Activated T-cell treated with anti-CD3 and anti-CD28 coated beads, Interleukin-2, amount 50 U/mL, for 4 hours (primary cell): ENCODE results near the gene ADAMTS5. TPM values are rescaled to one million over a fixed set of nuclear protein-coding genes. Genes with fewer than 3 reads are reported as not detected.

Experiments
- ATAC-seq, 2 donors: fragments of 200-7000 bp; cut with Tn5 transposase; one replicate each; pipeline ENCODE4 v1.10.0; 2021
- DNase-seq: peaks from one replicate; pipeline ENCODE4 v3.0.0-alpha.2; 2020
- H3K27me3 Mint-ChIP-seq: one replicate; pipeline ENCODE4 v1.8.0; 2021; ENCODE audit warnings: low read depth, mixed read lengths
- H3K36me3 Mint-ChIP-seq: one replicate; pipeline ENCODE4 v1.8.0; 2022; ENCODE audit warnings: mixed read lengths; ENCODE audit not compliant: insufficient read depth
- H3K4me1 Mint-ChIP-seq: one replicate; pipeline ENCODE4 v1.8.0; 2021; ENCODE audit warnings: low read depth, mixed read lengths
- H3K4me3 Mint-ChIP-seq: one replicate; pipeline ENCODE4 v1.8.0; 2021; ENCODE audit warnings: mild to moderate bottlenecking, moderate library complexity, mixed read lengths
- H3K9me3 Mint-ChIP-seq: one replicate; pipeline ENCODE4 v1.8.0; 2021; ENCODE audit warnings: mixed read lengths
- total RNA-seq, 3 donors: library from RNA; stranded (reverse); gene quantifications; one replicate each; pipeline ENCODE4 v1.2.1, GENCODE V29; 2021

Gene ADAMTS5
- total RNA-seq, result not detected

- no peaks in the 10 kb centered on the region for H3K36me3 Mint-ChIP-seq
- H3K4me3 Mint-ChIP-seq, result no peak within 1 kb of the TSS
- H3K27me3 Mint-ChIP-seq, result peaks cover 38% of the 10 kb centered on the region
- ATAC-seq (no peak), DNase-seq (no peak)
- no peaks in the 10 kb centered on the region for H3K4me1 Mint-ChIP-seq
- no peaks in the 10 kb centered on the region for H3K9me3 Mint-ChIP-seq
Observed at GRCh38 chr21:26967062-26967913, at the start of gene ADAMTS5. TSS of gene ADAMTS5 (minus strand) at chr21:26967088. CDS start at chr21:26966391, 697 bp downstream.

GRCh38 chr21:27001526-27001925, 34.6 kb upstream of the ADAMTS5 start:
- Mint-ChIP-seq H3K27me3 (no peaks in the 10 kb centered on the region), H3K36me3 (no peaks in the 10 kb centered on the region), H3K4me3 (no peak overlapping the region), H3K9me3 (peaks cover 5% of the 10 kb centered on the region), H3K4me1 (no peaks in the 10 kb centered on the region)
- ATAC-seq, result no peak
- no peak for DNase-seq

GRCh38 chr21:26983576-26983975, 16.7 kb upstream of the ADAMTS5 start:
- Mint-ChIP-seq H3K36me3 (no peaks in the 10 kb centered on the region), H3K4me3 (no peak overlapping the region), H3K4me1 (no peaks in the 10 kb centered on the region), H3K27me3 (no peaks in the 10 kb centered on the region), H3K9me3 (peaks cover 12% of the 10 kb centered on the region)
- DNase-seq, result no peak
- no peak for ATAC-seq

GRCh38 chr21:26982767-26983166, 15.9 kb upstream of the ADAMTS5 start:
- Mint-ChIP-seq H3K9me3 (peaks cover 11% of the 10 kb centered on the region), H3K27me3 (no peaks in the 10 kb centered on the region), H3K4me1 (no peaks in the 10 kb centered on the region), H3K36me3 (no peaks in the 10 kb centered on the region), H3K4me3 (no peak overlapping the region)
- DNase-seq, result no peak
- no peak for ATAC-seq

- Mint-ChIP-seq H3K36me3 (no peaks in the 10 kb centered on the region), H3K27me3 (no peaks in the 10 kb centered on the region), H3K4me1 (no peaks in the 10 kb centered on the region), H3K4me3 (no peak overlapping the region), H3K9me3 (peaks cover 8% of the 10 kb centered on the region)
- no peak for ATAC-seq
- no peak for DNase-seq
Observed at GRCh38 chr21:26977746-26978145, 10.9 kb upstream of the ADAMTS5 start.

GRCh38 chr21:26973226-26973625, 6.3 kb upstream of the ADAMTS5 start:
- Mint-ChIP-seq H3K9me3 (no peaks in the 10 kb centered on the region), H3K4me1 (no peaks in the 10 kb centered on the region), H3K36me3 (no peaks in the 10 kb centered on the region), H3K4me3 (no peak overlapping the region), H3K27me3 (peaks cover 6% of the 10 kb centered on the region)
- ATAC-seq, result no peak
- no peak for DNase-seq

GRCh38 chr21:26972192-26972591, 5.3 kb upstream of the ADAMTS5 start:
- no peak overlapping the region for H3K4me3 Mint-ChIP-seq
- no peak for DNase-seq
- no peaks in the 10 kb centered on the region for H3K4me1 Mint-ChIP-seq
- ATAC-seq, result no peak
- H3K27me3 Mint-ChIP-seq, result peaks cover 14% of the 10 kb centered on the region
- no peaks in the 10 kb centered on the region for H3K36me3 Mint-ChIP-seq
- H3K9me3 Mint-ChIP-seq, result no peaks in the 10 kb centered on the region

- Mint-ChIP-seq H3K36me3 (no peaks in the 10 kb centered on the region), H3K4me1 (no peaks in the 10 kb centered on the region), H3K4me3 (no peak overlapping the region), H3K27me3 (peaks cover 28% of the 10 kb centered on the region), H3K9me3 (no peaks in the 10 kb centered on the region)
- DNase-seq (no peak), ATAC-seq (no peak)
Observed at GRCh38 chr21:26969971-26970725, 3.3 kb upstream of the ADAMTS5 start.

- H3K9me3 Mint-ChIP-seq, result no peaks in the 10 kb centered on the region
Observed at GRCh38 chr21:26966649-26967061, 233 bp downstream of the ADAMTS5 start.

GRCh38 chr21:26965907-26966581, 844 bp downstream of the ADAMTS5 start:
- no peaks in the 10 kb centered on the region for H3K4me1 Mint-ChIP-seq
- H3K4me3 Mint-ChIP-seq, result no peak overlapping the region
- peaks cover 39% of the 10 kb centered on the region for H3K27me3 Mint-ChIP-seq
- no peaks in the 10 kb centered on the region for H3K36me3 Mint-ChIP-seq
- DNase-seq (no peak), ATAC-seq (peak in 1 of 2 donors; percentile 48)
- H3K9me3 Mint-ChIP-seq, result no peaks in the 10 kb centered on the region

More at GRCh38 chr21:26966649-26967061, 233 bp downstream of the ADAMTS5 start:
- Mint-ChIP-seq H3K4me1 (no peaks in the 10 kb centered on the region), H3K27me3 (peaks cover 38% of the 10 kb centered on the region), H3K36me3 (no peaks in the 10 kb centered on the region), H3K4me3 (no peak overlapping the region)
- DNase-seq, result no peak
- no peak for ATAC-seq

GRCh38 chr21:26965040-26965906, 1.6 kb downstream of the ADAMTS5 start:
- DNase-seq (no peak), ATAC-seq (no peak)
- peaks cover 39% of the 10 kb centered on the region for H3K27me3 Mint-ChIP-seq
- H3K36me3 Mint-ChIP-seq, result no peaks in the 10 kb centered on the region
- no peak overlapping the region for H3K4me3 Mint-ChIP-seq
- no peaks in the 10 kb centered on the region for H3K9me3 Mint-ChIP-seq
- H3K4me1 Mint-ChIP-seq, result no peaks in the 10 kb centered on the region

GRCh38 chr21:26964170-26964778, 2.6 kb downstream of the ADAMTS5 start:
- H3K27me3 Mint-ChIP-seq, result peaks cover 39% of the 10 kb centered on the region
- no peaks in the 10 kb centered on the region for H3K9me3 Mint-ChIP-seq
- no peaks in the 10 kb centered on the region for H3K36me3 Mint-ChIP-seq
- no peaks in the 10 kb centered on the region for H3K4me1 Mint-ChIP-seq
- H3K4me3 Mint-ChIP-seq, result no peak overlapping the region
- no peak for DNase-seq
- no peak for ATAC-seq

GRCh38 chr21:26962621-26963181, 4.2 kb downstream of the ADAMTS5 start:
- no peaks in the 10 kb centered on the region for H3K36me3 Mint-ChIP-seq
- no peaks in the 10 kb centered on the region for H3K4me1 Mint-ChIP-seq
- H3K27me3 Mint-ChIP-seq, result peaks cover 33% of the 10 kb centered on the region
- H3K9me3 Mint-ChIP-seq, result no peaks in the 10 kb centered on the region
- DNase-seq (no peak), ATAC-seq (no peak)
- no peak overlapping the region for H3K4me3 Mint-ChIP-seq
